Inflammatory macrophage (primary cell): ENCODE measurements around the gene BMERB1.
"Not testable (repeated sequence)": the region's sequence is repeated elsewhere in the genome, so short reads cannot be mapped to it uniquely, and the experiment has no call there.

Source experiments
- DNase-seq, 2 donors: peaks; one replicate each; pipeline ENCODE4 v3.0.0-alpha.2; 2020 to 2022

The BMERB1 gene

DNA sequence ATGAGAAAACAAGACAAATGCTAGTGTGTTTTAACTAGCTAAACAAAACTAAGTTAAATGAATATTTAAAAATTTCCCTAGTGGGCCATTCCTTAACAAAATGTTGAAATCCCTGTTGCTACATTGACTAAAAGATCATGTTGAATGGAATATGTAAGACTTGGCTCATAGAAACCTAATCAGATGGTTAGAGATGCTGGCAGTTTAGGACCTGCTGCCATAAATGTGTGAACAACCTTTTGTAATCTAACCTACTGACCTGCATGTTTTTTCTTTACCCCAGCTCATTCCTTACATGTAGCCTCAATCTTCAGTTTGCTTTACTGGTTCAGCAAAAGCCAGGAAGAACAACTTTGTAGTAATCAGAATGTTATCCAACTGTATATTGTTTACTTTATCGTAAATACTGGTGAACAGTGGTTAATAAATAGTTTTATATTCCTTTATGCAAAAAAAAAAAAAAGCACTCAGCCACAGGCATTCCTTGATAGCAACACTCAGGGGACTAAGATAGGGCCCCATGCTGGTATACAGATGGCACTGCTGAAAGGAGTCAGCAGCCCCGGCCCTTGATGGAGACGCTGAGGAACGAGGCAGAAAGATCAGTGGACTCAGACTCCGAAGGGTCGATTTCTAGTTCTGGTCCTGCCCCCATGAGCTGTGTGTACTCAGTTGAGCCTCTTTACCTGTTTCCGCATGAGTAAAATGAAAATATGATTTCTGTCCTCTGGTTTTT lies 130.4 kb downstream of the BMERB1 start:
- no peak for DNase-seq

DNA sequence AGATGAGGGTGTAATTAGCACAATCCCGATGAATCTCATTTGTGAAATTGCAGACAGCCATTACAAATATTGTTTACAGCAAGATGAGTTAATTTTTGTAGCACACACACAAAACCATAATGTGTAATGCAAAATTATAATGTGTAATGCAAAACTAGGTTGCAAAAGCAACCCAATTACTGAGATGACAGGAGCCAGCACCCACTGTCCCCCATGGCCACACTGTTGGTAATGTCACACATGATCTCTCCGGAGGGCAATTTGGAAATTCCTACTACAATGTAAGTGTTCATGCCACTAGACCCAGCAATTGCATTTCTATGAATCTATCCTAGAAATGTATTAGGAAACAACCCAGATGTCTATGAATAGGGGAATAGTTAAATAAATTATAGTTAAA lies 131.7 kb downstream of the BMERB1 start:
- peak; percentile 38 to 43 for DNase-seq

DNA sequence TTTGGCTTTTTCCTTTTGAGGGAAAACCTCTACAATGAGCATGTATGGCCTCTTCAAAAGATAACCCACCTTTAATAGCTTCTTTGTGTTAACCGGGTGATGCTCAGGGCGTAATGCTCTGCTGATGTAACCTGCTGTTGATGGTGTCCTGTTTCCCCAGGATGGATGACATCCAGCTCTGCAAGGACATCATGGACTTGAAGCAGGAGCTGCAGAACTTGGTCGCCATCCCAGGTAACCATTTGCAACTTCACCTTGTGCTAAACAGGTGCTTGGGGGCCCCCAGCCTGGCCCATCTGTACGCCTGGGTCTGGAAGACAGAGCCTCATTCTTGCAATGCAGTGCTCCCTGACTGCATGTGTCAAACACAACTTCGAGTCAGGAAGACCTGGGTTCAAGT lies 133.4 kb downstream of the BMERB1 start:
- no peak for DNase-seq

DNA sequence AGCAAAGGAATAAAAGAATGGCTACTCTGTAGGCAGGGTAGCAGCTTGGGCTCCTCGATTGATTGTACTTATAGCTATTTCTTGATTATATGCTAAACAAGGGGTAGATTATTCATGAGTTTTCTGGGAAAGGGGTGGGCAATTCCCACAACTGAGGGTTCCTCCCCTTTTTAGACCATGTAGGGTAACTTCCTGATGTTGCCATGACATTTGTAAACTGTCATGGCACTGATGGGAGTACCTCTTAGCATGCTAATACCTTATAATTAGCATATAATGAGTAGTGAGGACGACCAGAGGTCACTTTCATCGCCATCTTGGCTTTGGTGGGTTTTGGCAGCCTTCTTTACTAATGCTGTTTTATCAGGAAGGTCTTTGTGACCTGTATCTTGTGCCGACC lies 136.3 kb downstream of the BMERB1 start:
- not testable (repeated sequence) for DNase-seq

DNA sequence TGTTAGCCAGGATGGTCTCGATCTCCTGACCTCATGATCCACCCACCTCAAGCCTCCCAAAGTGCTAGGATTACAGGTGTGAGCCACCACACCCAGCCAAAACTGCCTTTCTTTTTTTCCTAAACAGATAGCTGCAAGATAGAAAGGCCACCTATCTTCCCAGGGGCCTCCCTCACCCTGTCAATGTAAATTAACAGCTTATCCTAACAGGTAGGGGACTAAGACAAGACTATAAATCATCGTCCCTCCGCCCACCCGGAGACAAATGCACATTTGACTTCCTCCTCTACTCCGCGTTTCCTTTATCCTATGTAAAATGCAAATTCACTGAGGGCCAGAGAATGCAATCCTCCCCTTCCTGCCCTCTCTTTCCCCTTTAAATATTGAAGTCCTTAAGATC lies 137.2 kb downstream of the BMERB1 start:
- peak; percentile 53 to 60 for DNase-seq

DNA sequence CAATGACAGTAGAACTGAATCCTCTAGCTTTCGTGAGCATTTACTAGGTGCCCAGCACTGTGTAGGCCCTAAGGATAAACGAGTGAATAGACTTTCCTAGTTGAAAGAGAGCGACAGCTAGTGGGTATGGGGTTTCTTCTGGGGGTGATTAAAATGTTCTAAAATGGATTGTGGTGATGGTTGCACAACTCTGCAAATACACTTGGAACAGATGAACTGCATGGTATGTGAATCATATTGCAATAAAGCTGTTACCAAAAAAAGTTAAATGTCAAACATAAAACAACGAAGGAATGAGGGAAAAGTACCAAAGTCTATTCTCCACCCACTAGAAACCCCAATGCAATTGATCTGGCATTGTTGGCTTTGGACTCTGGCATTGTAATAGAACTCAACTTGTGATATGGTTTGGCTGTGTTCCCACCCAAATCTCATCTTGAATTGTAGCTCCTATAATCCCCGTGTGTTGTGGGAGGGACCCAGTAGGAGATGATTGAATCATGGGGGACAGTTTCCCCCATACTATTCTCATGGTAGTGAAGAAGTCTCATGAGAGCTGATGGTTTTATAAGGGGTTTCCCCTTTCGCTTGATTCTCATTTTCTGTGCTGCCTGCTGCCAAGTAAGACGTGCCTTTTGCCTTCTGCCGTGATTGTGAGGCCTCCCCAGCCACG lies 138.1 kb downstream of the BMERB1 start:
- peak; percentile 26 to 31 for DNase-seq

DNA sequence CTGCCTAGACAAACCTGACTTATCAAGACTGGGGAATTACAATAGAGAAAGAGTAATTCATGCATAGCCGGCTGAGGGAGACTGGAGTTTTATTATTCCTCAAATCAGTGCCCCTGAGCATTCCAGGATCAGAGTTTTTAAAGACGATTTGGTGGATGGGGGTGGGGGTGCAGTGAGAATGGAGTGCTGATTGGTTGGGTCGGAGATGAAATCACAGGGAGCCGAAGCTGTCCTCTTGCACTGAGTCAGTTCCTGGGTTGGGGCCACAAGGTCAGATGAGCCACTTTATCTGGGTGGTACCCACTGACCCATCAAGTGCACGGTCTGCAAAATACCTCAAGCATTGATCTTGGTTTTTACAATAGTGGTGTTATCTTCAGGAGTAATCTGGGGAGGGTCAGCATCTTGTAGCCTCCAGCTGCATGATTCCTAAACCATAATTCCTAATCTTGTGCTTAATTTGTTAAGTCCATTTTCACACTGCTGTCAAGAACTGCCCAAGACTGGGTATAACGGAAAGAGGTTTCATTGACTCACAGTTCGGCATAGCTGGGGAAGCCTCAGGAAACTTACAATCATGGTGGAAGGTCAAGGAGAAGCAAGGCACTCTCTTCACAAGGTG lies 139.0 kb downstream of the BMERB1 start:
- DNase-seq: no peak

DNA sequence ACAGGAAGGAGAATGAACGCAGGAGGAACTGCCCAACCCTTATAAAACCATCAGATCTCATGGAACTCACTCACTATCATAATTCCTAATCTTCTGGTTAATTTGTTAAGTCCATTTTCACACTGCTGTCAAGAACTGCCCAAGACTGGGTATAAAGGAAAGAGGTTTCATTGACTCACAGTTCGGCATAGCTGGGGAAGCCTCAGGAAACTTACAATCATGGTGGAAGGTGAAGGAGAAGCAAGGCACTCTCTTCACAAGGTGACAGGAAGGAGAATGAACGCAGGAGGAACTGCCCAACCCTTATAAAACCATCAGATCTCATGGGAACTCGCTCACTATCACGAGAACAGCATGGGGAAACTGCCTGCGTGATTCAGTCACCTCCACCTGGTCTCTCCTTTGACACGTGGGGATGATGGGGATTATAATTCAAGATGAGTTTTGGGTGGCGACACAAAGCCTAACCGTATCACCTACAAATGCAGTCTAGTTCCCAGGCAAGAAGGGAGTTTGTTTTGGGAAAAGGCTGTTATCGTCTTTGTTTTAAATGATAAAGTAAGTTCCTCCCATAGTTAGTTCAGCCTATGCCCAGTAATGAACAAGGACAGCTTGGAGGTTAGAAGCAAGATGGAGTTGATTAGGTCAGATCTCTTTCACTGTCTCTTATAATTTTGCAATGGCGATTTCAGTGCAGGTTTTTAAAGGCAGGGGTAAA lies 139.7 kb downstream of the BMERB1 start:
- not testable (repeated sequence) for DNase-seq

DNA sequence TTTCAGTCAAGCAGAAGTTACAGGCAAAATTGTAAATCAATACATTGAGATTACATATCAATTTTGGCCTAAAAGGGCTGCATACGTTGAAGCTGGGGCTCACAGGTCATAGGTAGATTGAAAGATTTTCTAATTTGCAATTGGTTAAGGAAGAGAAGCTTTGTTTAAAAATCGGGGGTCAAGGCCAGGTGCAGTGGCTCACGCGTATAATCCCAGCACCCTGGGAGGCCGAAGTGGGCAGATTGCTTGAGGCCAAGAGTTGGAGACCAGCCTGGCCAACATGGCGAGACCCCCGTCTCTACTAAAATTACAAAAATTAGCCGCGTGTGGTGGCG lies 140.2 kb downstream of the BMERB1 start:
- DNase-seq: no peak

DNA sequence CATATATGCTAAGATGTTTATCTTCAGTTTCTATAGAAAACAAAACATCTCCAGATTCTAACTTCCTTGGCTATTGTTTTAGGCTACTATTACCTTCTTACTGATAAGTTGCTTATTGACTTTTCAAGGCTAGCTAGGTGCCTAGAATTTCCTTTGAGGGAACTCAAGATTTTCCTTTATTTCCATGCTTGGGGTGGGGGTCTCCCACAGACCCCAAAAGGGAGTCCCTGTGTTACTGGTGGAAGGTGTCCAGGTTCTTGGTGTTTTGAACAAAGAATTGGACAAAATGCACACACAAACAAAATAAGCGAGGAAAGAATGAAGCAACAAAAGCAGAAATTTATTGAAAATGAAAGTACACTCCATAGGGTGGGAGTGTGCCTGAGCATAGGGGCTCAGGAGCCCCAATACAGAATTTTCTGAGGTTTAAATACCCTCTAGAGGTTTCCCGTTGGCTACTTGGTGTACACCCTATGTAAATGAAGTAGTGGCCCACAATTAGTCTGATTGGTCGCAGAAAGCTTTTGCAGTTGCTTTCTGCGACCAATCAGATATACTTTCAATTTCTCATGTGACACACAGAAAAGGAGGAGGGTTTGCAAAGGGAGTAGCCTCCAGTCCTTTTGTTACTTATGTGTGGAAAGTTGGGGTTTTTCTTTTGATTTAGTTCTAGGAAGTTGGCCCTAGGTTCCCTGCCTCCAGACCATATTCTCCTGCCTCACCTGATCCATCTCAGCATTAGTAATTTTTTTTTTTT lies 141.1 kb downstream of the BMERB1 start:
- peak in 1 of 2 donors; percentile 7 for DNase-seq

DNA sequence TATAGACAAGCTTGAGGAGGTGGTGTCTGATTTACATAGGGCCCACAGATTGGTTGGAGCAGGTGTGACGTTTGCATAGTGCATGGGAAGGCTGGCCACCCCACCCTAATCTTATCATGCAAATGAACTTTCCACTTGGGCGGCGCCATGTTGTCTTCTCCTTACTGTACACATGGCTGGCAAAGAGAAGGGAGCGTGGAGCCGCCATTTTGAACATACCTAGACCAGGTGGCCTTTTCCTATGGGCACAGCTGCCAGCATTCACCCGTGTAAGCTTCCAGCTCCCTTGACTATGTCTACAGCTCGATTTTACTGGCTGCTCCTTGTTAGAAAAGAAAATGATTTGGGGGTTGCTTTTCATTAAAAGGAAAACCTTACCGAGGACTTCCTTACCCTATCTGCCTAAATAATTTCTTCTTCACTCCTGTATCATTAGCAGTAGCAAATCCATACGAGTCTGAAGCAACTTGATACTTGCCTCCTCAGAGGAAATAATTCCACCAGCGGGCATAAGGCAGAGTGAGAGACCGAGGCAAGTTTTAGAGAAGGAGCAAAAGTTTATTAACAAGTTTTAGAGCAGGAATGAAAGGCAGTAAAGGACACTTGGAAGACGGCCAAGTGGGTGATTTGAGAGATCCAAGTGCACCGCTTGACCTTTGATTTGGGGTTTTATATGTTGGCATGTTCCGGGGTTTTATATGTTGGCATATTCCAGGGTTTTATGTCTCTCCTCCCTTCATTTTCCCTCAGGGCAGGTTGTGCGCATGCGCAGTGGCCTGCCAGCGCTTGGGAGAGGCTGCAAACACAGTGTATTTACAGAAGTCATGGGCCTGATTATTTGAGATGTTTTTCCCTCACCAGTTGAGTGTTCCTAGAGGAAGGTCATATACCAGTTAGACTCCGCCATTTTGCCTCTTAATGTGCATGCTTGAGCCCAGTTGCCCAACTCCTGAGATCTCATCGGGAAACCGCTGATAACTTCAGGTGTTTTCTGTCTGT lies 142.9 kb downstream of the BMERB1 start:
- no peak for DNase-seq

DNA sequence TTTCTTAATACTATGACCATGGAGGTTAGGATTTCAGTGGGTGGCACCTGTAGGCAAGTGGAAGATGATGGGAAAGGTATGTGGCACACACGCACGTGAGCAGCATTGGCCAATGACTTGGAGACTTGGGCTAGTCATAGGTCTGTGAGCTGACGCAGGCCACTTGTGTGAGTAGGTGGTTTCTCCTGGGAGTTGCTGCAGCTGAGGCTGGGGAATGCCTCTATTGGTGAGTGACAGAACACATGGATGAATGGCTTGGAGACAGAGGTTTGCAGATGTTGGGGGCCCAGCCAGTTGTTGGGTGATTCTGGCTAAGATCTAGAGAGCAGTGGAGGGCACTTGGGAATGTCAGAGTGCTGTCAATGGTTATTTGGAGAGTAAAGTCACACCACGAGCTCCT lies 144.4 kb downstream of the BMERB1 start:
- no peak for DNase-seq

DNA sequence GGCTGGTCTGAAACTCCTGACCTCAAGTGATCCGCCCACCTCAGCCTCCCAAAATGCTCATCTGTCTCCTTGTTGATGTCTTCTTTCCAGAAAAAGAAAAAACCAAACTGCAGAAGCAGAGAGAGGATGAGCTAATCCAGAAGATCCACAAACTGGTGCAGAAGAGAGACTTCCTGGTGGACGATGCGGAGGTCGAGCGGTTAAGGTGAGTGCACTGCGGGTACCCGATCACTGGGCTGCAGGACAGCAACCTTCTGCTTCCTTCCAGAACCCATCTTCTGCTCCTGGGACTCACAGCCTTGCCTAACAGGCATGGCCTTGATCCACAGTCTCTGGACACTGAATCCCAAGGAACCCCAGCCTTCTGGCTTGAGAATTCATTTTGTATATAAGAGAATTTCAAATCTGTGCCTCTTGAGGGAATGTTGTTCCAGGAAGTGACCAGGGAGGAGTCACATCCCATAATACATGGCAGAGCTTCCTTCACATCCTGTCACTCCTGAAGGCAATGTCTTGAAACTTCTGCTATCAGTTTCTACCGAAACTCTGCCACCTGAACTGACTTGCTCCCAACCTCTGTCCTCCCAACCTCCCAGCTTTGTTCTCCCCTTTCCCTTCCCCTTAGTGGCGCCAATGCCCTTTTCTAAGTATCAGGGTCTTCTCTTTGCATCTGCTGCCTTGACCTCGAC lies 146.9 kb downstream of the BMERB1 start:
- no peak for DNase-seq

DNA sequence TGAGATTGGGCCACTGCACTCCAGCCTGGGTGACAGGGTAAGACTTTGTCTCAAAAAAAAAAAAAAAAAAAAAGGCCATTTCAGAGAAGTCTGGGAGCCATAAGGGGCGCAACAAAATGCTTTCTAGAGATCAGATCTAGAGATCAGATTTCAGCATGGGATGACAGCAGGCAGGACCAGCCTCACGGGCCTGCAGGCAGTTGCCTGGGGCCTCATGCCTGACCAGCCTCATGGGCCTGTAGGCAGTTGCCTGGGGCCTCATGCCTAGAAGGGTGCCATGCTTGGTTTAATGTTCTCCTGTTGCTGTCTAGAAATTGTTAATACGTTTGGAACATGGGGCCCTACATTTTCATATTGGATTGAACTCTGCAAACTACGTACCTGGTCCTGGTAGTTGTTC lies 149.1 kb downstream of the BMERB1 start:
- no peak for DNase-seq

DNA sequence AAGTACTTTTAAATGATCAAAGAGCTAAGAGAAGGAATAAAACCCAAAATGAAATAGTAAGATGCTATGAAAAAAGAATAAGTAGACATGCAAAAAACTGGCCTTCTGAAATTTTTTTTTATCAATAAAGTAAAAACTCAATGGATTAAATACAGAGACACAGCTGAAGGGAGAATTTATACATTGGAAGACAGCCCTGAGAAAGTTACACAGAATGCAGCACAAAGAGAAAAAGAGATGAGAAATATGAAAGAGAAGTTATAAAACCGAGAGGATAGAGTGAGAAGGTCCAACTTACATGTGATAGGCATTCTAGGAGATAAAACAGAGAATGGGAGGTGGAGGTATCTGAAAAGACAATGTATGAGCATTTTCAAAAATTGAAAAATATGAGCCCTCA lies 151.6 kb downstream of the BMERB1 start:
- DNase-seq: no peak

DNA sequence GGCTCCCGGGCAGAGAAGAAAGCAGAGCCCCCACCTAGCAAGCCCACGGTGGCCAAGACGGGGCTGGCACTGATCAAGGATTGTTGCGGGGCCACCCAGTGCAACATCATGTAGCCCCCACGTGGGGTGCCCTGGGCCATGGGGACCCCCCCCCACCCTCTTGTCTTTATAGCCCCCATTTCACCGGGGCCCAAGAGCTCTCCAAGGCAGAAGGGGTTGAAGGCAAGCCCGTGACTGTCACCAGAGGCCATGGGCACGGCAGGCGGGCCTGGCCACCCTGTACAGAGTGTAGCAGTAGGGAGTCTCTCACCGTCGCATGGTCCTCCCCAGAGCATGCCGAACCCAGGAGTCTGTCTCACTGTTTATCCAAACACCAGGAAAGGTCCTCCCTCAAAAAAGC lies 152.3 kb downstream of the BMERB1 start:
- no peak for DNase-seq

DNA sequence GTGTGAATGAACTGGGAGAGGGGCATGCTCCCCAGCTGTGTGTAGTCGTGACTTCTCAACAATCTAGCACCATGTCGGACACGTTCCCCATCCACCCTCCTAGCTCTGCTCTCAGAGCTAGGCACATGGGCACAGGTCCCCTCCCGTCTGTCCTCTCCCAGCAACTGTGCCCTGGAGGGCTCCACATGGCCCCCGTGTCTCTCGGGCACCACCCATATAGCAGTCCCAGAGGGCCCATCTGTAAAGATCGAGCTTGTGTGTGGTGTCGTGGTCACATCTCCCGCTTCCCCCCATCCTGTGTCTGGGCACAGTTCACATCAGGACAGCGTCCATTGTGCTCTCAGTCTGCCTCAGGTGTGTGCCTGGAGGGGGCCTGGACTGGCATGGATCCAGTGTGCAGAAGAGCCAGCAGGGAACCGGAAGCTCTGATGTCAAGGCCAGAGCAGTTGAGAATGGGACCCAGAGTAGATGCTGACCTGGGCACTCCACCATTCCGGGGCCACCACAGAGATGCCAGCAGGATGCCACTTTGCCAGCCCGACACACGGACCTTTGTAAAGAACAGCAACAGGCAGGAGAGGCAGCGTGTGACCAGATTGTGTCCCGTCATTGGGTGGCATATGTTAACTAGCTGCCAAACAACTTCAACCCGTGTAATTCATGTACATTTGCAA lies 152.9 kb downstream of the BMERB1 start:
- no peak for DNase-seq

DNA sequence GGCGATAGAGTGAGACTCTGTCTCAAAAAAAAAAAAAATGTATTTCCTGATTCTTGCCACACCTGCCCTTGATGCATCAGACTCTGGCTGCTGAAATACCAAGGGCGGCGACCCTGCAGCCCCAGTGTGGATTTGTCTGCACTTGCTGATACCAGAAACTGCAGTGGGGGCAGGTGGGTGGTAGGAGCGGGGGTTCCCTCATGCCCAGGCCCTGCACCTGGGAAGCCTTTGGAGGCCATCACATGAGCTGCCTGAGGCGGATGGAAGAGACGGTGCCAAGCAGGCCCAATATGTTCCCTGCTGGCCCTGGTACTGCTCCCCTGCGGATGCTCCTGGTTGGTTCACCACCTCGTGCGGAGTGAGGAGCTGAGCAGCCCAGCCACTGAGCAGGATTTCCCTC lies 157.9 kb downstream of the BMERB1 start:
- DNase-seq: peak in 1 of 2 donors; percentile 20

DNA sequence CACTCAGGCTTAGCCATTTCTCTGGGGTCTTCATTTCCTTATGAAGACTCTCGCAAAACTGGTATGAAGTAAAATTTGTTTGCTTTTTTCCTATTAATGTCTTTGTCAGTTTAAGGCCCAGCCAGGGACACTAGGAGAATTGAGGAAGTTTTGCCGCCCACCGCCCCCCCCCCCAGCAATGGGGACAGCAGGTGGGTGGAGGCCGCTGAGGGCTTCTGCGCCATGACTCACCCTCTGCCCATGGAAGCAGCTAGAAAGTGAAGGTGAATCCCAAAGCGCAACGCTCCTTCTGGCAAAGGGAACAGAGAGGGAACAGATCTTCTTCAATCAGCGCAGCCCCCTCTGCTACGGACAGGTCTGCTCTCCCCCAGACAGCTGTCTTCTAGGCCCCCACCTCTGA lies 158.8 kb downstream of the BMERB1 start:
- DNase-seq: peak; percentile 78 to 92

DNA sequence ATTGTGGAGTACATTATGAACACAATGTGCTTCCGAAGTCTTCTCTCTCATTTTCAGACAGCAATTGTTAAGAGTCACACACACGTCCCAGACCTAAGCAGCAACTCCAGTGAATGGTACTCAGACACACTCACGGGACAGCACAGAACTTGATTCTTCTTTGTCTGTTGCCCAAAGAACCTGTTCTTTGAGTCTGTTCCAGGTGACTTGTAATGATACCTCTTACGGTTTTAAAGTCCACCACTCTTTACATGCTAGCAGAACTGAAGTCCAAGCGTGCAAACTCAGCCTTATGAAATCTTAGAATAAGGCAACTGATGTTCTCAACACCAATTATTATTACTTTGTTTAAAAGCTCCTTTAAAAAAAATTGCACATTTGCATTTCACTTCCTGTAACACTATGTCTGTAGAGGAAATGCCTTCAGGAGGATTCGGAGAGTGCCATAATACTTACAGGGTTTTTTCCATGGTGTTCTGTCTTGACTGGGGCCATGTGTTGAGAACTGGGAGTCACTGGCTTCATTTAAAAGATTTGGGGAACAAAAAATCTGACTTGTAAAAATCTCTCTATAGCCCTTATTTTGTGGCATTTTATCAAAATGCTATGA lies 160.4 kb downstream of the BMERB1 start:
- DNase-seq: peak in 1 of 2 donors; percentile 26
